ENCODE data around the gene ACVR2B. TPM values are rescaled to one million over a fixed set of nuclear protein-coding genes. Genes with fewer than 3 reads are reported as not detected.
"Not testable (repeated sequence)": the region's sequence is repeated elsewhere in the genome, so short reads cannot be mapped to it uniquely, and the experiment has no call there.

The ACVR2B gene
- total and polyA plus RNA-seq, 3 experiments from 2014 or later, result 0.43 to 6.0 (median 5.5) TPM

DNA sequence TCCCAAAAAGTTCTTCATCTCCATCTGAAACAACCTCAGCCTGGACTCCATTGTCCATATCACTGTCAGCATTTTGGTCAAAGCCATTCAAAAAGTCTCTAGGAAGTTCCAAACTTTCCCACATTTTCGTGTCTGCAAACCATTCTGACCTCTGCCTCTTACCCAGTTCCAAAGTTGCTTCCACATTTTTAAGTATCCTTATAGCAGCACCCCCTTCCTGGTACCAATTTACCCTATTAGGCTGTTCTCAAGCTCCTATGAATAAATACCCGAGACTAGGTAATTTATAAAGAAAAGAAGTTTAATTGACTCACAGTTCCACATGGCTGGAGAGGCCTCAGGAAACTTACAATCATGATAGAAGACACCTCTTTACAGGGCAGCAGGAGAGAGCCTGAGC, 20.0 kb upstream of the ACVR2B start:
- H3K27me3 Mint-ChIP-seq; H3K36me3 ChIP-seq (ENCODE audit: insufficient read depth, low read length); H3K27me3 ChIP-seq (ENCODE audit: insufficient read depth, low read length, poor library complexity, severe bottlenecking); H3K4me3 Mint-ChIP-seq; H3K4me3 ChIP-seq (ENCODE audit: low read length); DNase-seq; POLR2A ChIA-PET; H3K27ac Mint-ChIP-seq; CTCF ChIA-PET; H3K27ac ChIP-seq (ENCODE audit: low read depth, low read length): not testable (repeated sequence)
- peaks cover 20% of the 10 kb centered on the region for H3K9me3 ChIP-seq (ENCODE audit: low read length)
- H3K4me1 ChIP-seq (ENCODE audit: insufficient read depth, low read length), result peaks cover 11% of the 10 kb centered on the region
- H3K4me1 Mint-ChIP-seq, result peaks cover 6 to 15% (median 14%) of the 10 kb centered on the region in 3 donors
- H3K36me3 Mint-ChIP-seq, result peaks cover 1 to 35% (median 7%) of the 10 kb centered on the region in 3 donors
- H3K9me3 Mint-ChIP-seq, result peaks cover 23 to 45% (median 44%) of the 10 kb centered on the region in 5 donors

- H3K9me3 ChIP-seq (ENCODE audit: low read length), result peaks cover 12% of the 10 kb centered on the region
- peak in 3 of 5 donors; percentile 10 to 54 (median 53) for DNase-seq
- Mint-ChIP-seq H3K4me1 (peaks cover 6 to 12% (median 11%) of the 10 kb centered on the region in 3 donors), H3K27ac (peak overlapping the region in 2 of 8 donors; percentile 16 to 71), H3K4me3 (peak overlapping the region in 3 of 7 donors; percentile 7 to 35 (median 28)), H3K9me3 (peaks cover 11 to 33% (median 24%) of the 10 kb centered on the region in 5 donors), H3K36me3 (peaks cover 0 to 17% (median 4%) of the 10 kb centered on the region in 3 donors)
- H3K27ac ChIP-seq (ENCODE audit: low read depth, low read length); POLR2A ChIA-PET; H3K4me3 ChIP-seq (ENCODE audit: low read length); H3K4me1 ChIP-seq (ENCODE audit: insufficient read depth, low read length); H3K27me3 ChIP-seq (ENCODE audit: insufficient read depth, low read length, poor library complexity, severe bottlenecking); H3K36me3 ChIP-seq (ENCODE audit: insufficient read depth, low read length); H3K27me3 Mint-ChIP-seq: not testable (repeated sequence)
- CTCF ChIA-PET, result interaction anchor here (1.4 to 1.5 kb wide), 2 partner anchors 17 to 92 kb away, joined by 3 to 4 read pairs; partner anchors contain the start of gene XYLB
Measured at GRCh38 chr3:38438436-38439069, 15.1 kb upstream of the ACVR2B start.

- POLR2A ChIA-PET, result interaction anchor here (0.6 to 0.7 kb wide), 2 partner anchors 8 to 47 kb away, joined by 3 to 6 read pairs; no protein-coding TSS in a partner anchor
- H3K36me3 Mint-ChIP-seq, result not testable (repeated sequence)
Measured at GRCh38 chr3:38443205-38443604, 10.5 kb upstream of the ACVR2B start.

GRCh38 chr3:38446085-38446686, 7.5 kb upstream of the ACVR2B start:
- ChIA-PET CTCF (no interaction called here), POLR2A (no interaction called here)
- peaks cover 0 to 9% (median 0%) of the 10 kb centered on the region in 3 donors for H3K36me3 Mint-ChIP-seq
- H3K27ac ChIP-seq (ENCODE audit: low read depth, low read length), result no peak overlapping the region
- H3K36me3 ChIP-seq (ENCODE audit: insufficient read depth, low read length), result no peaks in the 10 kb centered on the region
- H3K27me3 Mint-ChIP-seq, result peaks cover 9 to 12% of the 10 kb centered on the region in 2 donors
- no peaks in the 10 kb centered on the region for H3K9me3 Mint-ChIP-seq
- no peaks in the 10 kb centered on the region for H3K27me3 ChIP-seq (ENCODE audit: insufficient read depth, low read length, poor library complexity, severe bottlenecking)
- H3K4me1 ChIP-seq (ENCODE audit: insufficient read depth, low read length), result no peaks in the 10 kb centered on the region
- H3K27ac Mint-ChIP-seq, result no peak overlapping the region
- DNase-seq, result no peak
- no peaks in the 10 kb centered on the region for H3K9me3 ChIP-seq (ENCODE audit: low read length)
- H3K4me3 ChIP-seq (ENCODE audit: low read length), result no peak overlapping the region
- no peaks in the 10 kb centered on the region for H3K4me1 Mint-ChIP-seq
- peak overlapping the region in 1 of 7 donors; percentile 21 for H3K4me3 Mint-ChIP-seq

More at GRCh38 chr3:38443205-38443604, 10.5 kb upstream of the ACVR2B start:
- H3K4me3 Mint-ChIP-seq; H3K36me3 ChIP-seq (ENCODE audit: insufficient read depth, low read length); H3K4me1 Mint-ChIP-seq; H3K4me1 ChIP-seq (ENCODE audit: insufficient read depth, low read length); H3K4me3 ChIP-seq (ENCODE audit: low read length); H3K27me3 ChIP-seq (ENCODE audit: insufficient read depth, low read length, poor library complexity, severe bottlenecking); H3K9me3 Mint-ChIP-seq; H3K27ac ChIP-seq (ENCODE audit: low read depth, low read length); H3K9me3 ChIP-seq (ENCODE audit: low read length); DNase-seq; H3K27ac Mint-ChIP-seq: not testable (repeated sequence)
- CTCF ChIA-PET, result interaction anchor here (0.6 kb wide), 1 partner anchor 132 kb away, joined by 3 read pairs; no protein-coding TSS in a partner anchor
- peaks cover 5 to 11% of the 10 kb centered on the region in 2 donors for H3K27me3 Mint-ChIP-seq

- H3K27ac ChIP-seq (ENCODE audit: low read depth, low read length), result no peak overlapping the region
- H3K36me3 ChIP-seq (ENCODE audit: insufficient read depth, low read length), result no peaks in the 10 kb centered on the region
- Mint-ChIP-seq H3K27ac (no peak overlapping the region), H3K4me3 (no peak overlapping the region), H3K36me3 (peaks cover 0 to 9% (median 0%) of the 10 kb centered on the region in 3 donors), H3K27me3 (peaks cover 9 to 12% of the 10 kb centered on the region in 2 donors), H3K4me1 (no peaks in the 10 kb centered on the region), H3K9me3 (no peaks in the 10 kb centered on the region)
- H3K4me3 ChIP-seq (ENCODE audit: low read length), result no peak overlapping the region
- no peaks in the 10 kb centered on the region for H3K9me3 ChIP-seq (ENCODE audit: low read length)
- no peak for DNase-seq
- CTCF ChIA-PET, result no interaction called here
- no peaks in the 10 kb centered on the region for H3K27me3 ChIP-seq (ENCODE audit: insufficient read depth, low read length, poor library complexity, severe bottlenecking)
- POLR2A ChIA-PET, result no interaction called here
- no peaks in the 10 kb centered on the region for H3K4me1 ChIP-seq (ENCODE audit: insufficient read depth, low read length)
Measured at GRCh38 chr3:38446812-38447211, 6.9 kb upstream of the ACVR2B start.

DNA sequence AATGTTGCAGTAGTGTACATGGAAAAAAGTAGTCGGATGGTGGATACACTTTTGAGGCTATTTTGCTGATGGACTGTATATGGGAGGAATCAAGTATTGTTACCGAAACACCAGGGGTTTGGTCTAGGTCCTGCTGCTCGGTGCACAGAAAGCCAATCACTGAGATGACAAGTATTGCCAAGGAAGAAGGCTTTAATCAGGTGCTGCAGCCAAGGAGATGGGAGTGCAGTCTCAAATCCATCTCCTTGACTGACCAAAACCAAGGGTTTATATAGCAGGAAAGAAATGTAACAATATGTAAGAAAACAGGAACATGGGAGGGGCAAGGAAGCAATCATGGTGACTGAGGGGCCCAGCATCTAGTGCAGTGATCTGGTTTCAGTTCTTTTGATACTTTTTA, 2.8 kb upstream of the ACVR2B start:
- POLR2A ChIA-PET, result interaction anchor here (0.5 kb wide), 1 partner anchor 8 kb away, joined by 6 read pairs; no protein-coding TSS in a partner anchor
- Histone ChIP-seq H3K36me3 (ENCODE audit: insufficient read depth, low read length) (no peaks in the 10 kb centered on the region), H3K9me3 (ENCODE audit: low read length) (no peaks in the 10 kb centered on the region), H3K27ac (ENCODE audit: low read depth, low read length) (no peak overlapping the region), H3K27me3 (ENCODE audit: insufficient read depth, low read length, poor library complexity, severe bottlenecking) (no peaks in the 10 kb centered on the region), H3K4me3 (ENCODE audit: low read length) (no peak overlapping the region), H3K4me1 (ENCODE audit: insufficient read depth, low read length) (peaks cover 7% of the 10 kb centered on the region)
- Mint-ChIP-seq H3K27me3 (peaks cover 16 to 20% of the 10 kb centered on the region in 2 donors), H3K27ac (peak overlapping the region in 1 of 8 donors; percentile 12), H3K36me3 (peaks cover 0 to 5% (median 4%) of the 10 kb centered on the region in 3 donors), H3K9me3 (no peaks in the 10 kb centered on the region), H3K4me3 (peak overlapping the region in 2 of 7 donors; percentile 47 to 63), H3K4me1 (peaks cover 9 to 18% (median 14%) of the 10 kb centered on the region in 3 donors)
- CTCF ChIA-PET, result no interaction called here
- DNase-seq, result no peak

DNA sequence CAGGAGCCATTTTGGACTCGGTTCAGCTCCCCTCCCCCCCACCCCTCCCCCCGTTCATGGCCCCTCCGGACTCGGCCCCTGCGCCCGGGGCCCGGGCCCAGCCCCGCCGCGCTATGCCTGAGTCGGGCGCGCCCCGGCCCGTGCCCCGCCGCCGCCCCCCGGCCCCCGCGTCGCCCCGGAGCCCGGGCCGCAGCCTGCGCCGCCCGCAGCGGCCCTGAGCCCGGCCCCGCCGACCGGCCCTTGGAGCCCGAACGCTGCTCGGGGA, 155 bp downstream of the ACVR2B start:
- Mint-ChIP-seq H3K36me3 (peaks cover 0 to 4% (median 0%) of the 10 kb centered on the region in 3 donors), H3K27ac (no peak overlapping the region), H3K4me1 (peaks cover 13 to 32% (median 14%) of the 10 kb centered on the region in 3 donors), H3K9me3 (no peaks in the 10 kb centered on the region), H3K4me3 (peak overlapping the region in 5 of 7 donors; percentile 28 to 96 (median 95)), H3K27me3 (peaks cover 11 to 17% of the 10 kb centered on the region in 2 donors)
- H3K27ac ChIP-seq (ENCODE audit: low read depth, low read length), result peak overlapping the region; percentile 55
- ChIA-PET CTCF (no interaction called here), POLR2A (no interaction called here)
- no peak overlapping the region for H3K4me3 ChIP-seq (ENCODE audit: low read length)
- H3K4me1 ChIP-seq (ENCODE audit: insufficient read depth, low read length), result peaks cover 21% of the 10 kb centered on the region
- H3K36me3 ChIP-seq (ENCODE audit: insufficient read depth, low read length), result no peaks in the 10 kb centered on the region
- DNase-seq, result no peak
- no peaks in the 10 kb centered on the region for H3K9me3 ChIP-seq (ENCODE audit: low read length)
- no peaks in the 10 kb centered on the region for H3K27me3 ChIP-seq (ENCODE audit: insufficient read depth, low read length, poor library complexity, severe bottlenecking)
